K562 (cell line): ENCODE results near the gene WDR44. TPM values are rescaled to one million over a fixed set of nuclear protein-coding genes. Genes with fewer than 3 reads are reported as not detected.

Experiments used
- ARID2 ChIP-seq: fragments of 450-650 bp; IDR thresholded peaks from 2 replicates; pipeline ENCODE4 v1.6.1; 2017; ENCODE audit warnings: antibody characterized with exemption, mild to moderate bottlenecking
- ATF3 ChIP-seq, 2 experiments: fragments of 450-650 bp in 1 of 2; sonication (generic) in 1 of 2; formaldehyde crosslinking in 1 of 2; IDR thresholded peaks in 1 of 2; conservative IDR thresholded peaks in 1 of 2; 2 replicates each; pipeline versions ENCODE4 v1.6.1 to v1.8.1; 2016 to 2023; ENCODE audit warnings: mild to moderate bottlenecking in 2 of 2, moderate library complexity in 2 of 2, inconsistent platforms in 1 of 2, missing genetic modification reagents in 1 of 2
- CEBPZ ChIP-seq: fragments of 150-350 bp; IDR thresholded peaks from 2 replicates; pipeline ENCODE4 v1.6.1; 2014; ENCODE audit warnings: low read depth, mild to moderate bottlenecking, low read length, borderline replicate concordance
- DEAF1 ChIP-seq: fragments of 450-650 bp; formaldehyde crosslinking; IDR thresholded peaks from 2 replicates; pipeline ENCODE4 v1.4.0; 2020; ENCODE audit warnings: mild to moderate bottlenecking, moderate library complexity
- E2F5 ChIP-seq: sonication (generic); formaldehyde crosslinking; IDR thresholded peaks from 2 replicates; pipeline ENCODE4 v1.8.0; 2022; ENCODE audit warnings: mild to moderate bottlenecking, missing genetic modification reagents
- LCOR ChIP-seq: sonication (generic); formaldehyde crosslinking; IDR thresholded peaks from 2 replicates; pipeline ENCODE4 v1.8.0; 2022; ENCODE audit warnings: mild to moderate bottlenecking, missing genetic modification reagents
- MAFG ChIP-seq: fragments of 450-650 bp; conservative IDR thresholded peaks from 2 replicates; pipeline ENCODE4 v1.6.1; 2016; ENCODE audit warnings: missing genetic modification characterization, missing compliant biosample characterization
- RB1 ChIP-seq: fragments of 450-650 bp; IDR thresholded peaks from 2 replicates; pipeline ENCODE4 v1.6.1; 2017; ENCODE audit warnings: low read depth, mild to moderate bottlenecking
- SMC3 ChIP-seq: conservative IDR thresholded peaks from 2 replicates; pipeline ENCODE4 v1.6.1; 2011; ENCODE audit warnings: low read depth, low read length, improper control_type of control experiment; ENCODE audit not compliant: insufficient read depth
- SREBF1 ChIP-seq: fragments of 150-350 bp; IDR thresholded peaks from 2 replicates; pipeline ENCODE4 v1.6.1; 2014; ENCODE audit warnings: antibody characterized with exemption, low read depth, low read length, borderline replicate concordance
- STAG1 ChIP-seq: sonication (generic); formaldehyde crosslinking; IDR thresholded peaks from 2 replicates; pipeline ENCODE4 v1.5.0; 2020; ENCODE audit warnings: missing genetic modification reagents, borderline replicate concordance
- ZNF324 ChIP-seq: fragments of 250-450 bp; sonication (Bioruptor Pico); IDR thresholded peaks from 2 replicates; pipeline ENCODE4 v1.4.0; 2020; ENCODE audit warnings: mild to moderate bottlenecking
- polyA plus RNA-seq, 8 experiments: library from polyadenylated mRNA; depleted of rRNA in 4 of 8; stranded (reverse) in 5 of 8; unstranded in 3 of 8; fragments of >200 nt; fragmentation: Nextera tagmentation in 2 of 8; fragmentation: Illumina TruSeq in 1 of 8; extraction: Ambion mirVana in 2 of 8; extraction: Trizol in 1 of 8; gene quantifications; 2 replicates each; pipeline versions ENCODE4 v1.2.1 to v1.2.3, GENCODE V29; 2011 to 2014; ENCODE audit warnings: inconsistent platforms in 1 of 8, missing spikeins in 1 of 8
- total RNA-seq, 7 experiments: library from RNA; depleted of rRNA in 6 of 7; stranded (reverse); fragments of >200 nt in 6 of 7; fragmentation: Illumina TruSeq in 2 of 7; extraction: Trizol in 2 of 7; gene quantifications; 2 replicates each; pipeline versions ENCODE4 v1.2.1 to v1.2.3, GENCODE V29; 2011 to 2021; ENCODE audit warnings: low replicate concordance in 1 of 7

The WDR44 gene
- total and polyA plus RNA-seq, 9 of the 15 experiments (the other 6 are each of a cell fraction or from before 2014, with no cell fraction given), result 5.6 to 20.0 (median 14.6) TPM

- no peak for TF ChIP-seq CEBPZ
- TF ChIP-seq ZNF324 (CRISPR knock-in tag), result no peak
- peak; percentile 68; the same call in 1 of the 2 replicates for TF ChIP-seq ARID2
- TF ChIP-seq DEAF1 (CRISPR knock-in tag), result peak; percentile 39; the same call in 1 of the 2 replicates
- 0 out of 2 replicates have a peak, but pooled peaks have one; percentile 20 for TF ChIP-seq LCOR (CRISPR knock-in tag)
- TF ChIP-seq RB1, result 0 out of 2 replicates have a peak, but pooled peaks have one; percentile 25
- no peak for TF ChIP-seq MAFG
- peak; percentile 29; the same call in 1 of the 2 replicates for TF ChIP-seq ATF3 (IDR thresholded peaks at IDR 0.05)
- no peak for TF ChIP-seq ATF3 (CRISPR knock-in tag; conservative IDR thresholded peaks at IDR 0.05)
- no peak for TF ChIP-seq SREBF1
- peak; percentile 66 for TF ChIP-seq SMC3
- TF ChIP-seq E2F5, result no peak
- TF ChIP-seq STAG1, result peak; percentile 13; the same call in 1 of the 2 replicates
Measured at GRCh38 chrX:118459494-118459893, 113.6 kb downstream of the WDR44 start (continued).
